ENCODE results near the gene TSPAN17. TPM values are rescaled to one million over a fixed set of nuclear protein-coding genes. Genes with fewer than 3 reads are reported as not detected.

TSPAN17 gene
- total RNA-seq, 1 experiment from 2014 or later, result 17.0 TPM

GRCh38 chr5:176620333-176620981, 26.8 kb upstream of the TSPAN17 start:
- peak; percentile 39 for DNase-seq (ENCODE audit: low read depth)

DNA sequence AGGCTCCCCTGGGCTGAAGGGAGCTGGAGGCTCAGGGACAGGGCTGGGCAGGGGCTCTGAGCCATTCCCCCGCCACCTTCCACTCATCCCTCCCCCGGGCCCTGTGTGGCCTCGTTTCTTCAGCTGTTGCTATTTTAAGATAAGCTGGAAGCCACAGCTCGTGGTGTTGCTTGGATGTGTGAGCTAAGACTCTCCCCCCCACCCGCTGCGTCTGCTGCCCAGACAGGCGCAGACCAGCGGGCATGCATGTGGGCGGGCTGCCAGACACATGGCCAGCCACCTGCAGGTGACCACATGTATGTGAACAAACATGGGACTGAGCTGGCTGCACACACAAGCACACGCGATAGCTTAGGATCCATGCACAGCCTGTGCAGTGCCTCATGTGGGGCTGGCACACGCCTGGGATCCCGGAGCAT, 25.6 kb upstream of the TSPAN17 start:
- DNase-seq (ENCODE audit: low read depth), result peak; percentile 68

DNA sequence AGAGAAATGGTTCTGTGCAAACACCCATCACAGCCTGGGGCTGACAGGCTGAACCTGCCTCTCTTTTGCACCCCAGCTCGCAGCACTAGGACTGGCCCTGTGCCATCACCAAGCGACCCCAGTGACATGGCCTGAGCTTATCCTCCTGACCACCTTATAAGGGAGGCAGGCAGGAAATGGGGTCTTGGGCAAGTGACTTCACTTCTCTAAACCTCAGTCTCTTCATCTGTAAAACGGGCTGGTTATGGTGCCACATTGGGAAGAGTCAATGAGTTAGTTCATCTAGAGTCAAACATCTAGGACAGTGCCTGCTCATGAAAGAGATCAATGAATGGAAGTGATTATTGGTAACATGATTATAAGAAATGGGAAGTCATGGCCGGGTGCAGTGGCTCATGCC, 23.1 kb upstream of the TSPAN17 start:
- DNase-seq (ENCODE audit: low read depth), result no peak

DNA sequence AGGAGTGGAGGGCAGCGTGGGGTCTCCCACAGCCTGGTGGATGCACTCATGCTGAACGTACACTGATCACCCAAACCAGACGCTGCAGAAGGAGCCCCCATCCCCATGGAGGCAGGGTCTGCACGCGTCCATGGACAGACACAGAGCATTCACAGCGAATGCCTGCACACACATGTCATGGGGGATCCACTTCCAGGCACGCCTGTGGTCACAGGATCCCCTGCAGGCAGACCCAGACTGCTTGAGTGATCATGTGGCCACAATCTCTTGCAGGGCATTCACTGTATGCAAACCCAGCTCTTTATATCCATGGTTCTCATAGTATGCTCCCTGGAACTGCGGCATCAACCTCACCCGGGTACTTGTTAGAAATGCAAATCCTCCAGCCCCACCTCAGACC, 22.3 kb upstream of the TSPAN17 start:
- no peak for DNase-seq (ENCODE audit: low read depth)

- DNase-seq (ENCODE audit: low read depth), result no peak
These were observed 21.8 kb upstream of the TSPAN17 start for GRCh38 chr5:176625512-176625911.

DNA sequence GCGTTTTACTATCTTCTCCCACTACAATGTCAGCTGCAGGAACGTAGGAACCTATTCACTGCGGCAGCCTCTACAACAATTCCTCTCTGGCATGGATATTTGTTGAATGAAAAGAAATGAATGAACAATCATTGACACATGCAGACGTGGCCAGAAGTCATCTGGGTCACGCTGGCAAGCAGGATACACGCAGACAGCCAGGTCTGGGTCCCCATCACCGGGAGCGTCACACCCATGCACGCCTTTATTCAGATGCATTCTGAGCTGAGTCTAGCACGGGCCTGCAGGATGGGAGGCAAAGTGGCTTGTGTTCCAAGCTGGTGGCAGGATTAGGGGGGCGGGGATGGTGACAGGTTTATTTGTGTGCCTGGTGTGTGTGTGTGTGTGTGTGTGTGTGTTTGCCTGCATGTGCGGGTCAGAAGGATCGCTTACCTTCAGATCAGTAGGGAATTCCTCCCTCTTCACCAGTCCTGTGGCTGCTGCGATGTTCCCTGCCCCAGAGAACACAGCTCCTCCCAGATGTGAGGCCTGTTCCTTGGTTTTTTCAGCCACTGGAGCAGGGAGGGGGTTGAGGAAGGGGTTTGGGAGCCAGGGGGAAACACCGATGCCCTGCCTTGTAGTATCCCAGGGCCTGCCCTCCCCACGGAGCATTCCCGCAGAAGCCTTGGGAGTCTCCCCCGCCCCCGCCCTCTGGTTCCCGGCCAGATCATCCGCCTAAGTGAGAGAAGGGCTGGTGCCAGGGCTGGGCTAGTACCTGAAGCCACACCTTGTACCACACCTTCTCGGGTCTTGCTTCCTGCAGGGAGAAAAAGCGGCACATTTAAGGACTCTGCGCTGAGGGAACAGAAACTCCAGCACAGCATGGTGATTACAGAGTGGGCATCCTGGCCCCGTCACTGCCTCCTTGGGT, 21.1 kb upstream of the TSPAN17 start:
- no peak for DNase-seq (ENCODE audit: low read depth)

GRCh38 chr5:176626876-176627236, 20.4 kb upstream of the TSPAN17 start:
- DNase-seq (ENCODE audit: low read depth), result no peak

GRCh38 chr5:176627582-176627981, 19.7 kb upstream of the TSPAN17 start:
- no peak for DNase-seq (ENCODE audit: low read depth)

DNA sequence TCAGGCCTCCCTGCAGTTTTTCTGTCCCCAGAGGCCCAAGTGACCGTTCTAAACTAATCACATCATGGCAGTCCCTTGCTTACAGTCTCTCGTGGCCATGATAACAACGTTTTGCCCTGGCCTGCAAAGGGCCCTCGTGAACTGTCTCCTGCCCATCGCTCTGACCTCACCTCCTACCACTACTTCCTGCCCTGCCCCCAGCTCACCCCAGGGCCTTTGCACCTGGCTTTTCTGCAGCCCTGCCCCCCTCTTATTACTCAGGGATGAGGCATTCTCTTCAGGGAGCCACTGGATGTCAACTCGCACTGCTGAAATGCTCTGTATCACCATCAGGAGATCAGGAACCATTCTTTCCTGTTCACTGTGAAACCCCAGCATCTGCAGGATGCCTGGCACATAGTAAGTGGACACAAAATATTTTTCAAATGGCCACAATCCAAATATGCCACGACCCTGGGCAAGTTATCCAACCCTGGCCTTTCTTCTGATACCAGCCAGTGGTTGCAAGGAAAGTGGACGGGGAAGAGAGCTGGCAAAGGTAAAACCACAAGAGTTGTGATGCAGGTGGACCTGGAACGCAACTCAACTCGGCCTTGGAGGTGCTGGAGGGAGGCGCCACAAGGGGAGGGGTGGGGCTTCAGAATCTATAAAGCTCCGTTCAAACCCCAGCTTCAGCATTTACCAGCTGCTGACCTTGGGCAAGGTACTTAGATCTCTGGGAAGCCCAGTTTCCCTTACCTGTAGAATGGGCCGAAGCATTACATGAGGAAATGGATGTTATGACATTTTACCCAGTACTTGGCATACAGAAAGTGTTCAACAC, 18.7 kb upstream of the TSPAN17 start:
- DNase-seq (ENCODE audit: low read depth), result no peak

DNA sequence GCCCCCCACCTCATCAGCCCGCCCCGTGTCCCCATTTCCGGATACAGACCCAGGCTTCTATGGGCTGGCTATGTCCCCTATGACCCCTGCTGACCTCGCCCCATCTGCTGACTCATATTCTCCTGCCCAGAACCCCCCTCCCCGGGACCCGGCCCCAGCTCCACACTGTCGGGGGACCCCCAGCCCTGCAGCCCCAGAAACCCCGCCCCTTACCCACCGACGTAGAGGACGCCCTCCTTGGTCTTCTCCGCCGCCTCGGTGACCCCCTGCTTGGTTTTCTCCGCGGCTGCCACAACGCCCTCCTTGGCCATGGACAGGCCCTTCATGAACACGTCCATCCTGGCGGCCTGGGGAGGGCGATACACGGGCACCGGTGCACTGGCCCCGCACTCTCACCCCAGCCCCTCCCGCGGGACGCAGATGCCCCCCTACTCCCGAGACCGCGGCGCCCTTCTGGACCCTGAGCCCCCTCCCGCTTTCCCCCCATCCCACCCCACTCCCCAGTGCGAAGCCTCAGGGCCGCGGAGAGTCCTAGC, 17.9 kb upstream of the TSPAN17 start:
- no peak for DNase-seq (ENCODE audit: low read depth)

DNA sequence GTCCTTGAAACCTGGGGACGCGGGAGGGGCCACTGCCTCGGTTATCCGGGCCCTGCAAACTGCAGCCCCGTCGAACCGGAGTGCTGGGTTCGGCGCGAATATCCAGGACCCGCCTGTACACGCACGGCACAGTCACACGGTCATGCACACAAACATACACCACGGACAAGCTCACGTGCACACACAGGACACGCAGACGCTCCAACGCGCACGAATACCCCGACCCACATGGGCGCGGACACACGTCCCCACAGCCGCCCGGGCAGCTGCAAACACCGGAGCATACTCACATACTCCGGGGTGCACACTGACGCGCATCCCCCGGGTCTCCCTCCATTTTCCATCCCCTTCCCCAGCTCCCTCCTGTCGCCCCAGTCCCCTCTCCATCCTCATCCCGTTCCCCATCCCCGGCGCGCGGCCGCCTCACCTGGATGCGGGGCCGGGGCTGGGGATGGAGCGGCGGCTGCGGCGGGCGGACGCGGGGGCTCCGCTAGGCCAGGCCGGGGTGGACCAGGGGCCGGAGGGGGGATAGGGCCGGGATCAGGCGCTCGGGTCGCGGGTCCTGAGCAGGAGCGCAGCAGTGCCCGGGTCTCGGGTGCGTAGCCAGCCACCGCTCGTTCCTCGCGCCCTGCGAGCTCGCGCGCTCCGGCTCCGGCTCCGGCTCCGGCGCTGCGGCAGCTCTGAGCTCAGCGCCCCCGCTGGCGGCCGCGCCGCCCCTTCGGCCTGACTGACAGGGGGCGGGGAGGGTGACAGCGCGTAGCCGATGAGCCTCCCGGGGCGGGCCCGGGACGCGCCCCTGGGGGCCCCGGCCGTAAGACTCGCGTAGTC, 17.2 kb upstream of the TSPAN17 start, which contains the start of the genes EIF4E1B and SNCB:
TSS of gene EIF4E1B (plus strand) at position 823 of the 828 bp plus-strand sequence. CDS start 12,113 bp downstream, outside the sequence.
TSS of gene SNCB (minus strand) at position 682 of the 828 bp plus-strand sequence. CDS start 880 bp downstream, outside the sequence.
- DNase-seq (ENCODE audit: low read depth), result peak; percentile 75

- DNase-seq (ENCODE audit: low read depth), result no peak
These were observed 16.5 kb upstream of the TSPAN17 start for GRCh38 chr5:176630681-176631222.

DNA sequence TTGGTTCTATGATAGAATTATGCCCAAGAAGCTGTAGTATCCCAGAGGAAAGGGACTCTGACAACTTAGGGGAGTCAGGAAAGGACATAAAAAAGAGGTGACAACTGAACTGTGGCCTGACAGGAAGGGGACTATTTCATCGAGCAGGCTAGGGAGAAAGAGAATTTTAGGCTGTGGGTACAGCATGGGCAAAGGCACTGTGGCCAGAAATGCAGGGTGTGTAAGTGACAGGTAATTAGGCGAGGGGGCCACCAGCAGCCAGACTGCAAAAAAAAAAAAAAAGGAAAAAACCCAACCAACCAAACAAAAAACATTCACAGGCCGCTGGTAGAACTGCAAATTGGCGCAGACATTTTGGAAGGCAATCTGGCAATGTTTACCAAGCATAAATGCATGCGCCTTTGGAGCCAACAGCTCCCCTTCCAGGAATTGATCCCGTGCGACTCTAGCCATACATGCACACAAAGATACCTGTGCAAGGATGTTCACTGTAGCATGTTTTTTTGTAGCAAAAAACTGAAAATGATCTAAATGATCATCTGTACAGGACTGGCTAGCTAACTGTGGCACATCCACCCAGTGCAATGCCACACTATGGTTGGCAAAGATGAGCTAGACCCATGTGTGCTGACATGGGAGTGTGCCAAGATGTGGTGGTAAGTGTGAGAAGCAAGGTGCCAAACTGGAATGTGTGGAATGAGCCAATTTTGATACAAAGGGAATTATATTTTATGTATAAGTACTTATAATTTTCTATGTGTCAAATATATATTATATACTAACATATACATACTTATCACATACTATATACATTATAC, 15.7 kb upstream of the TSPAN17 start:
- DNase-seq (ENCODE audit: low read depth), result no peak

GRCh38 chr5:176632745-176633144, 14.5 kb upstream of the TSPAN17 start:
- no peak for DNase-seq (ENCODE audit: low read depth)

GRCh38 chr5:176633598-176633997, 13.7 kb upstream of the TSPAN17 start:
- DNase-seq (ENCODE audit: low read depth), result no peak

- DNase-seq (ENCODE audit: low read depth), result no peak
These were observed 10.9 kb upstream of the TSPAN17 start for GRCh38 chr5:176636426-176636825.

DNA sequence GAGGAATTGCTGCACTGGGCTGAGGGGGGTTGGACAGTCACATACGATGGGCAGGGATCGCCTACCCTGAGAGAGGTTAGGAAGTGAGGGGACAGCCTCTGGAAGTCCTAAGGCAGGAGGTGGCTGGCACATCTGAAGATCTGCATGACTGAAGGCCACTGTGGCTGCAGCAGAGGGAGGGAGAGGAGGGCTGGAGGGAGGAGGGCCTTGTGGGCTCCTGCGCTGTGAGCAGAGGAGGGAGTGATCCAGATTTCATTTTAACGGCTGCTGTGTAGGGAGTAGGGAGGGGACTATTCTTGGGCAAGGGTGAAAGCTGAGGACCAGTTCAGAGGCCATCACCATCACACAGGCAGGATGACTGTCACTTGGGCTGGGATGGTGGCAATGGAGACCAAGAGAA, 9.7 kb upstream of the TSPAN17 start:
- DNase-seq (ENCODE audit: low read depth), result no peak

- no peak for DNase-seq (ENCODE audit: low read depth)
These were observed 8.8 kb upstream of the TSPAN17 start for GRCh38 chr5:176638437-176638836.

DNA sequence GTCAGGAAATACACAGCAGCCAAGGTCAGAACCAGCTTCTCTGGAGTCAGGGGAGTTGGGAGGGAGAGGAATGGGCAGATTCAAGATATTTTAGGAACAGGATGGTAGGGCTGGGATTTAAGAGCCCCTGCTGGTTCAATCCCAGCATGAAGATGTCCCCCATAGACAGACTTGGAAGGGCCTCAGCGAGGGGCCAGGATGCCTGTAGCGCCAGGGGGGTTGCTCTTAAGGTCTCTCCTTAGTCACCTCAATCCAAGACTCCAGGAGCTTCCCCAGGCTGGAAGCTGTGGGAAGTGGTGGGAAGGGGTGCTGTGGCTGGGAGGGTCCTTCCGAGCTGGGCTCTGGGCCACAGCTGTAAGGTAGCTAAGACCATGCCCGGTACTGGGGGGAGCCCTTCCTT, 8.1 kb upstream of the TSPAN17 start:
- no peak for DNase-seq (ENCODE audit: low read depth)

GRCh38 chr5:176639981-176640380, 7.3 kb upstream of the TSPAN17 start:
- DNase-seq (ENCODE audit: low read depth), result no peak
